ENCODE data around the gene SHC2. TPM values are rescaled to one million over a fixed set of nuclear protein-coding genes. Genes with fewer than 3 reads are reported as not detected.

The SHC2 gene
- polyA plus RNA-seq, 1 of the 3 experiments (the other 2 are of a cell fraction) = 0.64 TPM

- TF ChIP-seq SMC3 (IDR thresholded peaks at IDR 0.05; ENCODE audit: low read depth, low read length) (no peak), NRF1 (IDR thresholded peaks at IDR 0.05; ENCODE audit: low read depth, low read length) (no peak), GABPA (IDR thresholded peaks at IDR 0.05; ENCODE audit: low read depth) (no peak), EZH2phosphoT487 (IDR thresholded peaks at IDR 0.05; ENCODE audit: borderline replicate concordance, low read depth) (no peak), RCOR1 (IDR thresholded peaks at IDR 0.05; ENCODE audit: low read length) (no peak), SIN3A (IDR thresholded peaks at IDR 0.05; ENCODE audit: borderline replicate concordance, low read depth, low read length) (no peak), USF1 (IDR thresholded peaks at IDR 0.05; ENCODE audit: borderline replicate concordance, low read depth) (no peak), POLR2AphosphoS5 (IDR thresholded peaks at IDR 0.05; ENCODE audit: low read depth, low read length) (no peak), CTCF (IDR thresholded peaks at IDR 0.05) (no peak), NFIC (IDR thresholded peaks at IDR 0.05; ENCODE audit: borderline replicate concordance) (no peak), IRF3 (IDR thresholded peaks at IDR 0.05; ENCODE audit: low read depth, low read length) (no peak)
- WGBS (ENCODE audit: low lambda C conversion rate) = 75% methylated on average over 19 of the region's 33 CpGs
- no peak overlapping the region for H3K9ac ChIP-seq
Observed at GRCh38 chr19:435707-436412, 25.0 kb downstream of the SHC2 start.

More at GRCh38 chr19:435707-436412, 25.0 kb downstream of the SHC2 start:
- H3K4me3 ChIP-seq (ENCODE audit: low read depth in 2 of 2, low read length in 1 of 2) = no peak overlapping the region
- ChIA-PET CTCF (interaction anchor here (0.6 kb wide), 1 partner anchor 9 kb away, joined by 3 read pairs; no protein-coding TSS in a partner anchor), POLR2A (interaction anchor here (1.0 kb wide), 1 partner anchor 9 kb away, joined by 3 read pairs; no protein-coding TSS in a partner anchor)
- no peaks in the 10 kb centered on the region for H4K20me1 ChIP-seq (ENCODE audit: insufficient read depth)
- no peaks in the 10 kb centered on the region for H3K79me2 ChIP-seq (ENCODE audit: insufficient read depth)
- no peaks in the 10 kb centered on the region for H3K9me2 ChIP-seq
- H3K9me3 ChIP-seq = no peaks in the 10 kb centered on the region
- no peaks in the 10 kb centered on the region for H3K36me3 ChIP-seq (replicated peaks in 1 of 2; ENCODE audit: control insufficient read depth in 1 of 2, insufficient read depth in 2 of 2, low read length in 1 of 2)
- H3K4me1 ChIP-seq (ENCODE audit: control insufficient read depth in 1 of 2, insufficient read depth in 2 of 2, low read depth in 1 of 2, low read length in 1 of 2) = no peaks in the 10 kb centered on the region
- no peak for DNase-seq
- H3K27ac ChIP-seq (ENCODE audit: low read depth in 2 of 2, low read length in 1 of 2) = no peak overlapping the region
- H3F3A ChIP-seq (replicated peaks; ENCODE audit: insufficient read depth) = no peaks in the 10 kb centered on the region
- H3K27me3 ChIP-seq (ENCODE audit: insufficient read depth) = no peaks in the 10 kb centered on the region
- no peak overlapping the region for H3K4me2 ChIP-seq
- no peak overlapping the region for H2AFZ ChIP-seq (ENCODE audit: low read depth)
